HCT116 (cell line): ENCODE results near the gene HTRA2. TPM values are rescaled to one million over a fixed set of nuclear protein-coding genes. Genes with fewer than 3 reads are reported as not detected.
A peak's percentile ranks its signal among the peaks of the same experiment; 100 is the strongest.

Experiments used
- ATAC-seq: fragments of 200-7000 bp; cut with Tn5 transposase; 2 replicates; pipeline ENCODE4 v1.9.1; 2020; ENCODE audit warnings: mild to moderate bottlenecking, moderate library complexity
- BruUV-seq: library from RNA; stranded (reverse); fragments of 400-500 nt; replicated peaks from 2 replicates; lab custom pipeline; 2021; lab: Mats Ljungman, UMichigan
- CTCF ChIA-PET: fragments of 300-600 bp; sonication (Branson Sonifier 250); formaldehyde crosslinking; loops from one replicate; lab custom pipeline; 2021; ENCODE audit warnings: antibody characterized with exemption; lab: Charles Lee
- POLR2A ChIA-PET: fragments of 300-600, 350-600 bp; sonication (Branson Sonifier 250); formaldehyde crosslinking; loops from one replicate; lab custom pipeline; 2021; ENCODE audit warnings: antibody characterized with exemption; lab: Charles Lee
- RAD21 ChIA-PET, 2 experiments: fragments of 300-600 bp; sonication (Branson Sonifier 250); formaldehyde crosslinking; loops; one replicate each; lab custom pipeline; 2023; ENCODE audit warnings: low total read pairs in 2 of 2; ENCODE audit not compliant: uncharacterized antibody in 2 of 2, unreplicated experiment in 2 of 2, low non-redundant PET in 1 of 2; lab: Charles Lee
- DNase-seq: peaks from one replicate; pipeline ENCODE4 v3.0.0-alpha.2; 2010; ENCODE audit warnings: low read depth, low spot score
- H2AFZ ChIP-seq: fragments of 200-600 bp; shearing (Covaris generic), sonication (generic); 2 replicates; pipeline ENCODE4 v1.6.1; 2017; ENCODE audit warnings: low read depth, mixed run types, mixed read lengths, antibody characterized with exemption, low read length; ENCODE audit not compliant: poor library complexity, severe bottlenecking
- H3K27ac ChIP-seq: 2 replicates; pipeline ENCODE4 v1.5.1; 2012; ENCODE audit warnings: low read depth, low read length
- H3K27me3 ChIP-seq: fragments of 200-600 bp; sonication (generic); 2 replicates; pipeline ENCODE4 v1.6.1; 2016; ENCODE audit warnings: mixed run types, low read length, mixed read lengths; ENCODE audit not compliant: insufficient read depth
- H3K36me3 ChIP-seq, 2 experiments: fragments of 200-500 bp in 1 of 2; fragments of 200-600 bp in 1 of 2; sonication (Bioruptor generic) in 1 of 2; sonication (generic) in 1 of 2; 2 replicates each; pipeline versions ENCODE4 v1.5.1 to v1.6.1; 2014 to 2016; ENCODE audit warnings: low read length in 2 of 2, inconsistent platforms in 1 of 2, mixed read lengths in 1 of 2, mixed run types in 1 of 2; ENCODE audit not compliant: insufficient read depth in 2 of 2, control insufficient read depth in 1 of 2
- H3K4me1 ChIP-seq, 2 experiments: fragments of 200-600 bp in 1 of 2; sonication (generic) in 1 of 2; 2 replicates each; pipeline versions ENCODE4 v1.5.1 to v1.6.1; 2012 to 2017; ENCODE audit warnings: low read length in 2 of 2, inconsistent platforms in 1 of 2, mild to moderate bottlenecking in 1 of 2, mixed read lengths in 1 of 2, mixed run types in 1 of 2, moderate library complexity in 1 of 2; ENCODE audit not compliant: insufficient read depth in 2 of 2, control insufficient read depth in 1 of 2
- H3K4me2 ChIP-seq: fragments of 200-600 bp; sonication (generic); 2 replicates; pipeline ENCODE4 v1.6.1; 2017; ENCODE audit warnings: mixed run types, low read length, mixed read lengths
- H3K4me3 ChIP-seq, 2 experiments: fragments of 200-600 bp in 1 of 2; sonication (generic) in 1 of 2; replicated peaks in 1 of 2; 2 replicates each; pipeline ENCODE4 v1.5.1; 2011 to 2016; ENCODE audit warnings: low read length in 2 of 2, control low read depth in 1 of 2, low read depth in 1 of 2, mild to moderate bottlenecking in 1 of 2, mixed read lengths in 1 of 2, mixed run types in 1 of 2
- H3K79me2 ChIP-seq: fragments of 200-600 bp; sonication (generic); 2 replicates; pipeline ENCODE4 v1.6.1; 2017; ENCODE audit warnings: mild to moderate bottlenecking, mixed run types, low read length, moderate library complexity, mixed read lengths; ENCODE audit not compliant: insufficient read depth
- H3K9ac ChIP-seq: fragments of 200-600 bp; sonication (generic); 2 replicates; pipeline ENCODE4 v1.6.1; 2016; ENCODE audit warnings: low read length, mixed read lengths
- H3K9me2 ChIP-seq: fragments of 200-600 bp; sonication (generic), shearing (Covaris generic); 2 replicates; pipeline ENCODE4 v1.6.1; 2017; ENCODE audit warnings: mixed run types, mild to moderate bottlenecking, moderate library complexity; ENCODE audit not compliant: insufficient read depth
- H3K9me3 ChIP-seq, 2 experiments: fragments of 200-500 bp in 1 of 2; fragments of 200-600 bp in 1 of 2; sonication (Bioruptor generic) in 1 of 2; sonication (generic) in 1 of 2; 2 replicates each; pipeline ENCODE4 v1.6.1; 2014 to 2017; ENCODE audit warnings: low read length in 2 of 2, mixed read lengths in 2 of 2, inconsistent platforms in 1 of 2, low read depth in 1 of 2, mild to moderate bottlenecking in 1 of 2, mixed run types in 1 of 2, moderate library complexity in 1 of 2; ENCODE audit not compliant: control insufficient read depth in 1 of 2, insufficient read depth in 1 of 2
- H4K20me1 ChIP-seq: fragments of 200-600 bp; sonication (generic), shearing (Covaris generic); 2 replicates; pipeline ENCODE4 v1.6.1; 2017; ENCODE audit warnings: mixed run types, mild to moderate bottlenecking, moderate library complexity; ENCODE audit not compliant: insufficient read depth
- CEBPB ChIP-seq: IDR thresholded peaks from 2 replicates; pipeline ENCODE4 v1.6.1; 2012; ENCODE audit warnings: low read depth
- CTCF ChIP-seq, 3 experiments: fragments of 200-600 bp in 1 of 3; sonication (generic) in 1 of 3; IDR thresholded peaks in 2 of 3; conservative IDR thresholded peaks in 1 of 3; 2 replicates each; pipeline ENCODE4 v1.5.1; 2012 to 2017; ENCODE audit warnings: low read depth in 2 of 3, low read length in 2 of 3, antibody characterized with exemption in 1 of 3, borderline replicate concordance in 1 of 3, control low read depth in 1 of 3, mild to moderate bottlenecking in 1 of 3, mixed read lengths in 1 of 3, mixed run types in 1 of 3, moderate library complexity in 1 of 3; ENCODE audit not compliant: insufficient read depth in 1 of 3
- EGR1 ChIP-seq: IDR thresholded peaks from 2 replicates; pipeline ENCODE4 v1.6.1; 2012; ENCODE audit warnings: low read depth
- ELF1 ChIP-seq: IDR thresholded peaks from 2 replicates; pipeline ENCODE4 v1.6.1; 2012; ENCODE audit warnings: low read depth, borderline replicate concordance
- EZH2 ChIP-seq: fragments of 200-600 bp; sonication (generic); IDR thresholded peaks from 2 replicates; pipeline ENCODE4 v1.6.1; 2017; ENCODE audit warnings: antibody characterized with exemption, mixed run types
- FOSL1 ChIP-seq: IDR thresholded peaks from 2 replicates; pipeline ENCODE4 v1.6.1; 2012; ENCODE audit warnings: low read depth
- JUND ChIP-seq: IDR thresholded peaks from 2 replicates; pipeline ENCODE4 v1.6.1; 2012
- POLR2A ChIP-seq: IDR thresholded peaks from 2 replicates; pipeline ENCODE4 v1.7.0; 2011; ENCODE audit warnings: borderline replicate concordance; ENCODE audit not compliant: insufficient read depth, insufficient read length; ENCODE audit errors: extremely low read depth
- REST ChIP-seq: IDR thresholded peaks from 2 replicates; pipeline ENCODE4 v1.6.1; 2012; ENCODE audit warnings: low read depth
- SIN3A ChIP-seq: IDR thresholded peaks from 2 replicates; pipeline ENCODE4 v1.6.1; 2012; ENCODE audit warnings: low read depth
- SRF ChIP-seq: IDR thresholded peaks from 2 replicates; pipeline ENCODE4 v1.6.1; 2012; ENCODE audit warnings: low read depth
- TCF7L2 ChIP-seq: IDR thresholded peaks from 2 replicates; pipeline ENCODE4 v1.7.0; 2011; ENCODE audit warnings: borderline replicate concordance, inconsistent platforms; ENCODE audit not compliant: insufficient read depth, insufficient read length; ENCODE audit errors: extremely low read depth
- YY1 ChIP-seq: IDR thresholded peaks from 2 replicates; pipeline ENCODE4 v1.6.1; 2011; ENCODE audit warnings: low read length, low read depth, moderate library complexity, mild to moderate bottlenecking; ENCODE audit not compliant: insufficient replicate concordance; ENCODE audit errors: extremely low read depth
- ZBTB33 ChIP-seq: IDR thresholded peaks from 2 replicates; pipeline ENCODE4 v1.6.1; 2011; ENCODE audit warnings: mild to moderate bottlenecking, low read length, moderate library complexity; ENCODE audit not compliant: insufficient replicate concordance; ENCODE audit errors: extremely low read depth
- ZFX ChIP-seq: fragments of 450-650 bp; IDR thresholded peaks from 2 replicates; pipeline ENCODE4 v1.6.1; 2017
- ZNF274 ChIP-seq: fragments of 200-500 bp; sonication (Bioruptor generic); IDR thresholded peaks from 2 replicates; pipeline ENCODE4 v1.6.1; 2014; ENCODE audit warnings: mild to moderate bottlenecking, low read depth, low read length, inconsistent platforms
- intact Hi-C: fragments of 100-400 bp; cut with micrococcal nuclease; formaldehyde crosslinking; loops from 2 replicates; pipeline ENCODE4 v1.10.0; 2022
- total RNA-seq: library from RNA; stranded (reverse); gene quantifications from one replicate; pipeline ENCODE4 v1.2.1, GENCODE V29; 2021; ENCODE audit not compliant: unreplicated experiment

HTRA2 gene
- total RNA-seq, 1 experiment from 2014 or later: 36.2 TPM

GRCh38 chr2:74529357-74530238 lies at the start of gene HTRA2, which contains the start of gene AUP1 (continued):
- TF ChIP-seq YY1: peak; percentile 95
- peak; percentile 94 for TF ChIP-seq TCF7L2
- no peak for TF ChIP-seq JUND
- no peak for TF ChIP-seq ZNF274
- TF ChIP-seq EZH2: no peak
- TF ChIP-seq ELF1: no peak
- TF ChIP-seq ZFX: peak; percentile 70; the same call in 1 of the 2 replicates
- no peak for TF ChIP-seq CEBPB
- peak; percentile 66 for TF ChIP-seq POLR2A

GRCh38 chr2:74481431-74481830 lies 48.3 kb upstream of the HTRA2 start:
- no peak overlapping the region for H2AFZ ChIP-seq
- TF ChIP-seq JUND: no peak
- no peak for TF ChIP-seq TCF7L2
- TF ChIP-seq REST: no peak
- no peak for TF ChIP-seq FOSL1
- TF ChIP-seq SIN3A: no peak
- TF ChIP-seq CTCF (IDR thresholded peaks at IDR 0.05 in 2 of 3, conservative IDR thresholded peaks at IDR 0.05 in 1 of 3; ENCODE audit: borderline replicate concordance in 1 of 3, insufficient read depth in 1 of 3, low read depth in 2 of 3, low read length in 2 of 3): no peak
- no peak for TF ChIP-seq POLR2A
- no peak for TF ChIP-seq YY1
- no peak for TF ChIP-seq ZBTB33
- TF ChIP-seq SRF: no peak
- no peak for TF ChIP-seq ZNF274
- TF ChIP-seq EGR1: no peak
- no peak for TF ChIP-seq ZFX

More at GRCh38 chr2:74481431-74481830, 48.3 kb upstream of the HTRA2 start:
- BruUV-seq: no TSS peak
- intact Hi-C loops: no loop called here
- Histone ChIP-seq H3K79me2 (peaks cover 31% of the 10 kb centered on the region), H3K9me2 (no peaks in the 10 kb centered on the region), H3K27me3 (no peaks in the 10 kb centered on the region), H4K20me1 (no peaks in the 10 kb centered on the region), H3K9ac (peak overlapping the region; percentile 86), H3K36me3 (peaks cover 11 to 13% of the 10 kb centered on the region in 2 experiments; a peak in 3 of 4 replicates), H3K4me2 (peak overlapping the region; percentile 66), H3K27ac (peak overlapping the region; percentile 90), H3K4me3 (peak overlapping the region; percentile 61 to 95), H3K9me3 (no peaks in the 10 kb centered on the region), H3K4me1 (peaks cover 12 to 17% of the 10 kb centered on the region in 2 experiments)
- DNase-seq: no peak
- RAD21 ChIA-PET: no interaction called here
- CTCF ChIA-PET: no interaction called here
- POLR2A ChIA-PET: interaction anchor here (1.4 to 3.5 kb wide), 2 partner anchors 9 to 26 kb away, joined by 3 to 25 read pairs; partner anchors contain the start of genes INO80B and MRPL53
- no peak for ATAC-seq
